GM19099 (cell line): ENCODE data around the gene TYRP1.

Experiments used
- POLR2A ChIP-seq: IDR thresholded peaks from 3 replicates; pipeline ENCODE4 v1.6.1; 2011; ENCODE audit warnings: low read depth; ENCODE audit not compliant: insufficient read length; ENCODE audit errors: extremely low read depth

The TYRP1 gene, protein sequence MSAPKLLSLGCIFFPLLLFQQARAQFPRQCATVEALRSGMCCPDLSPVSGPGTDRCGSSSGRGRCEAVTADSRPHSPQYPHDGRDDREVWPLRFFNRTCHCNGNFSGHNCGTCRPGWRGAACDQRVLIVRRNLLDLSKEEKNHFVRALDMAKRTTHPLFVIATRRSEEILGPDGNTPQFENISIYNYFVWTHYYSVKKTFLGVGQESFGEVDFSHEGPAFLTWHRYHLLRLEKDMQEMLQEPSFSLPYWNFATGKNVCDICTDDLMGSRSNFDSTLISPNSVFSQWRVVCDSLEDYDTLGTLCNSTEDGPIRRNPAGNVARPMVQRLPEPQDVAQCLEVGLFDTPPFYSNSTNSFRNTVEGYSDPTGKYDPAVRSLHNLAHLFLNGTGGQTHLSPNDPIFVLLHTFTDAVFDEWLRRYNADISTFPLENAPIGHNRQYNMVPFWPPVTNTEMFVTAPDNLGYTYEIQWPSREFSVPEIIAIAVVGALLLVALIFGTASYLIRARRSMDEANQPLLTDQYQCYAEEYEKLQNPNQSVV

DNA sequence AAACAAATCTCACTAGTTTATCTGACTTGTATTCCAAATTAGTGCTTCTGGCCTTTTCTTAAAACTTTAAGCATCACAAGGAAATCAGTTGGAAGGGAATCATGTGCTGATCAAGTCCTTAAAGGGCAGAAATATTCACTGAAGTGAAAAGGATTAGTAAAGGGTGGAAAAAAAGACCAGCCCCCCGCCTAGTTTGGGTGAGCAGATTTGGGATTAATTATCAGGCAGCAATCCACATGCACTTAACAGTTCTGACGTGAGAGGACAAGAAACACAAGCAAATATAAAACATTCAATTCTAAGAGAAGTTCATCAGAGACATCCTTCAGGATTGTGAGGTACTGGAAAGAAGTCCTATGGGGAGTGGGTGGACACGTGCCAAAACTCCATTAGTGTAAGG is at the start of gene TYRP1:
Gene TYRP1, plus strand, starts transcription at position 245 of the 400 bp plus-strand sequence. CDS start 612 bp downstream, outside the sequence.
- TF ChIP-seq POLR2A = no peak

DNA sequence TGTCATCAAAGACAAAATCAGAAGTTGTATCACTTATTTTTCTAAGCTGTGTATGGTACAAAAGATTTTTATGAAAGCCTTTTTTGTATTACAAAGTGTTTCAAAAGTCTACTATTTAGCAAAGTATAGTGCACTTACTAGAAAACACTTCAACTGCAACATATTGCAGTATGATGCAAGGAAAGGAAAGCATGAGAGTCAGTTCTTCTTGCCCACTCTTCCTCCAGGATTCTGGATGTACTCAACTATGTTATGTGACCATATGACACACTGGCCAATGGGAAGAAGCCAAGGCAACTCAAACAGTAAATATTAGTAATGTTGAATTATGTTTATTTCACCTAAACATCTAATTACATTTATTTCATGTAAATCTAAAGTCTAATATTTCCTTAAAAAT is 49.5 kb upstream of the TYRP1 start:
- no peak for TF ChIP-seq POLR2A

DNA sequence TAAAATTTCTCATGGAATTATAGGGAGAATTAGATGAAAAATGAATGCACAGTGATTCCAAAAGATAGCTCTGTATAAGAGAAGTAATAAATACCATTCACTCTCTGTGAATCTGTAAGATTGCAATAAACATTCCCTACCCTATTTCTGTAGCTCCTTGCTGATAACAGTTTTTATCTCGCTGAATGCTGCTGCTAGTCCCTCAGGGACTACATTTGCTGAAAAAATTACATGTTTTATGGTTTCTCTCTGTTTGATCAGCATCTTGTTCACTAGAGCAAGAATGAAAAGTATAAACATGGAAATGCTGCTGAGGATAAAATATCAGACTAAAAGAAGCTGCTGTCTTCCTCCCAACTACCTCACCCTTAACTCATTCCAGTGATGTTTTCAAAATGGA is 44.3 kb upstream of the TYRP1 start:
- no peak for TF ChIP-seq POLR2A

DNA sequence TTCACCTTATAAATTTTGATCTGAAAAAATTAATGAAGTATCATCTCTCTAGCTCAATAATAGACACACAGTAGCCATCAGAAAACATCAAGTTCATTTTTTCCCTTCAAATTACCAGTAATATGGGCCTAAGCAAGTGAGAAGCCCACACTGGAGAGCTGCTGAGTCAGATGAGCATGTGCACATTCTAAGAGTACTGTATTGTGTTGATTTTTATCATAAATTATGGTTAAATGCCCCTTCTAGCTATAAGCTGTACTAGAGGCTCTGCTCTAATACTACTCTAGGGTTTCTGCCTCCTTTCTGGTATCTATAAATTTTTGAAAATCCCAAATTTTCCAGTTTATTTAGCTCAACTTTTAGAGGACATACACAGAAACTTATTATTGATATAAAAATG is 42.1 kb upstream of the TYRP1 start:
- TF ChIP-seq POLR2A = no peak

DNA sequence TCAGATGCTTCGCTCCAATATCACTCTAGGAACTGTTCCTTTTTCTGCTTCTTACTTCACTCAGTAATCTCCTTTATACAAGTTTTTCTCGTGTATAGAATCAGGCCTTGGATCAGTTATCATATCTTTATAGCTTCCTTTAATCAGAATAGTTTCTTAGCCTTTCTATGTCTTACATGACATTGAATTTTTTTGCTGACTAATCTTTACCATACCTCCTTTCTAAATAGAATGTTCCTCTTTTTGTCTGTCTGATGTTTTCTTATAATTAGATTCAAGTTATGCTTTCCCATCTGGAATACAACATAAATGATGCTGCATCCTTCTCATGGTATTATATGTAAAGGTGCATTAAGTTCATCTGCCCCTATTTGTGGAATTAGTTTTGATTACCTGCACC is 40.2 kb upstream of the TYRP1 start:
- TF ChIP-seq POLR2A = no peak

DNA sequence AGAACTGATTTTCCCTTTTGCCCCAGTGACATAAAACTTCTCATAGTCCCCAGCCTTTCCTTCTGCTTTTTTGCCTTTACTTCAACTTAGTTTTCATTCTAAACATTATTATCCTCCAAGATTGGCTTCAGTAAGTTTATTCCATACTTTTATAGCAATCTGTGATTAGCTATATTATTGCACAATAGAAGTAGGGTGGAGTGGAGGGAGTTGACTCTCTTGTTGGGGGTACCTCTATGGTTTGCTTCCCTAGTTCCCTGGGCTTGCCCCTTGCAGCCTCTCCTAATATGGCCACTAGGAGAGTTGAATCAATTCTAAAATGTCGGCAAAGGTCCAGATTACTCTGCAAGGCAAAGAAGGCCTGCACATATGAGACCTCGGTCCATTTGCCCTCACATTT is 36.4 kb upstream of the TYRP1 start:
- TF ChIP-seq POLR2A = no peak

DNA sequence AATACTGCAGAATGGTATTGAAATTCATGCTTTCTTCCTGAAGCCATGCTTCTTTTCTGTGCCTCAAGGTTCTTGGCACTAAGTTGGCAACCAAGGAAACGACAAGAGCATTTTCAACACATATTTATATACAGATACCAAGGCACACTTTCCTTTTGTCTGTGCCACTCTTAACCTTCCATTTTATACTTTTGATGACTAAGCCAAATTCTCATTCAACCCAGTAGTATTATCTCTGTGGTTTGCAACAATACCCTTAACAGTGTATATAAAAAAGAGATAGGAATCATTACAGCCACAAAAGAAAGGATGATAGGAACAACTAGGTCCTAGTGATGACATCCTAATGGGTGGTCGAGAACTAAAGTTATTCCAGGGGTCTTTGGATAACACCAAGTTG is 36.0 kb upstream of the TYRP1 start:
- no peak for TF ChIP-seq POLR2A

DNA sequence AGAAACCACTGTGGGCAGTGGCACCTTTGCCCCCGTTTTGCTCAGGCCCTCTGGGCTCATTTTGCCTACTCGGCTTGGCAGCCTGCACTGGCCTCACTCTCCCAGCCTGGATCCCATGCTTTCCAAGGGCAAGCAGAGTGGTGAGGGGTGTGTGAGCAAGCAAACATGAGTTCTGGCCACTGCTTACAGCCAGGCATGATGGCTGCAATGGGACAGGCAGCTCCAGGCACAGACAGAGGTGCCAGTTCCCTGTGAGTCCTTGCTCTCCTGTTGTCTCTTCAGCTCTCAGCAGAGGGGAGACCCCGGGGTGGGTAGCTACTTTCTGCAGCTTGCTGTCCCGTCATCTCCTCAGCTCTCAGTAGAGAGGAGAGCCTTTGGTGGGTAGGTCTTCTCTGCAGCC is 35.2 kb upstream of the TYRP1 start:
- TF ChIP-seq POLR2A = no peak

DNA sequence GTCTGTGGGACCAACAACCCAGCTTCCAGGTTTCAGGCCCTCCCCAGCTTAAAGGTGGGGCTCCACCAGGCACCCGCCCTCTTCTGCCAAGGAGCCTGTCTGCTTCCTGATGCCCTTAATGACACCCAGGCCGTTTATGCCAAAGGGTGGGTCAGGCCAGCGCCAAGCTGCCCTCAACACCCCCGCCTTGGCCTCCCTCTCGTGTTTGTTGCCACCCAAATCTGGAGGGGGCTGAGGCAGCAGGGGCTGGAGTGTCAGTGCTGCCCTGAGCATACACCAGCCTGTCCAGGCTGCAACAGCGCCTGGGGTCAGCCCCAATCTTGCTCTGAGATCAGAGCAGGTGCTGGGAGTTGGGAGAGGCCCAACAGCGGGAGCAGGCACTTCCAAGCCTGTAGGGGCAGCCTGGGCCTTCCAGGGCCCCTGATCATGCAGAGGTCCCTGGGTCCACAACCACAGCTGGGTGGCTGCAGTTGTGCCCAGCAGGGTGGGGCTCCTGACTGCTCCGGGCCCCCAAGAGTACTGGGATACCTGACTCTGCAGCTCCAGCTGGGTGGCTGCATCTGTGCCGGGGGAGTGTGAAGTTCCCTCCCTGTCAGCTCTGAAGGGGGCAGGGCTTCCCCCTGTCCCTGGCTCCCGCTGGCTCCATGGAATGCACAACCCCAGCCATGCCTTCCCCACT is 34.5 kb upstream of the TYRP1 start:
- no peak for TF ChIP-seq POLR2A

DNA sequence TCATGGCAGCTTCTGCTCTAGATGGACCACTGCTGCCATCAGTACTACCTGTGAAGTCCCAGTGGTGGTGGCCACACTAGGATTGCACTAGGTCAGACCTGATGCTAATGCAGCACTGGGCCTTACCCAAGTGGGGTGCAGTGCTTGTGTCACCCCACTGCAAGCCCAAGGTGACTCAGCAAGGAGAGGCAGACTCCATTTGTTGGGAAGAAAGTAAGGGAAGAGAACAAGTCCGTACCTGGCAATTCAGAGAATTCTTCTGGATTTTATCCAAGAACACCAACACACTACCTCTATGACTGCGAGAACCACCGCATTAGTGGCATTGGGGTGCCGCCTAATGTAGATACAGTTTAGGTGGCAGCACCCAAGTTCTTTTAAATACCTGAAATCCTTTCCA is 34.0 kb upstream of the TYRP1 start:
- TF ChIP-seq POLR2A = no peak

DNA sequence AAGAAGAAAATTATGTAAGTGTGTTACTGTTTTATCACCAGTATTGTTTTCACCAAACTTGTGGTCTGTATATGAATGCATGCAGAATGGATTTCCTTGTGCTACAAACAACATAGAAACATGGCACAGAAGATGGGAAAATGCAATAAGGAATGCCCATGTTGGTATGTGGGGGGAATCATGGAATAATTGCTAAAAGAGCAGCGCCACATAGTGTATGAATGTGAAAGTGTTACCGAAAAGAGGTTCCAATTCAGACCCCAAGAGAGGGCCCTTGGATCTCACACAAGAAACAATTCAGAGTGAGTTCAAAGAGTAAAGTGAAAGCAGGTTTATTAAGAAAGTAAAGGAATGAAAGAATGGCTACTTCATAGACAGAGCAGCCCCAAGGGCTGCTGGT is 26.4 kb upstream of the TYRP1 start:
- TF ChIP-seq POLR2A = no peak

DNA sequence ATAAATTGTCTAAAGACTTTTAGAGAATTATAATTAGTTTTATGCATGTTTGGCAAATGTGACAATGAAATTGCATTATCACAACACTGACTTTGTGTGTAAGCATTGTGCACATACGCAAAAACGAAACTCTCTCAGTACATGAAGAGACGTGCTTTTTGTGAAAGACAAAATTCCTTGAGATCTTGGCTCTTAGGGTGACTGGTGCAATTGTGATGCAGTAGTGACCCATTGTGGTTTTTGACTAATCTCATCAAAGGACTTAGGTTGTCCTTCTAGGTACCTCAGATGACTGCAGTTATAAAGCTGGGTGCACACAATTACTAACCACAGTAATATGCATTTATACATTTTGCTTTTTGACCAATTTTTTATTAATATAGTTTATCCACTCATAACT is 25.3 kb upstream of the TYRP1 start:
- no peak for TF ChIP-seq POLR2A

DNA sequence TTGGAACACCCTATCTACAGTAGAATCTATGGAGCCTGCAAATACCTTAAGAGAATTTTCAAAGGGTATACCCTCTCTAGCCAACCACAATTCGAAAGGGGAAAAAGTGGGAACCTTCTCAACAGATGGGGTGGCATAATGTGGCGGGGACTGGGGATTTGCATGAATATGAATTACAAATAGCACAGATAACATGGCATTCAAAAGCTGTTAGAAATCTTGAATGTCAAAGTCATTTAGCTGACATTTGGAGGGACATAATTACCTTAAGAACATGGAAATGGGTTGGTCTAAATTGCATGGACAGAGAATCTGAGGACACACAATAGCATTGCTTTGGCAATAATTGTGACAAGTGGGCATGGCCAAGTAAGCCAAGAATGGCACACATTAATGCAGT is 23.2 kb upstream of the TYRP1 start:
- TF ChIP-seq POLR2A = no peak

DNA sequence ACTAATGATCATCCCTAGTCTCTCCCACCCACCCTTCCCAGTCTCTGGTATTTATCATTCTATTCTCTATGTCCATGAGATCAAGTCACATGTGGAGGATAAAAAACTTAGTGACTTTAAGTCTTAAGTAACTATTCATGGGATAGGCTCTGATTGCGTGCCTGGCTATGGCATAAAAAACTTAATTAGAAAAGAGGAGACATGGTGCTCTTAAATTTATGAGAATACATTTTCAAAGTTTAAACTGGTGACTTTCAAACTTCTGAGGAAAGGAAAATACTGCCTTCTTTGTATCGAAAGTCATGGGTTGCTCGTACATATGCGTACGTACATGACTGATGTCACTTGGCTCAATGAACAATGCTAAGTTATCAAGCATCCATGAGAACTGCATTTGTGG is 18.2 kb upstream of the TYRP1 start:
- TF ChIP-seq POLR2A = no peak

DNA sequence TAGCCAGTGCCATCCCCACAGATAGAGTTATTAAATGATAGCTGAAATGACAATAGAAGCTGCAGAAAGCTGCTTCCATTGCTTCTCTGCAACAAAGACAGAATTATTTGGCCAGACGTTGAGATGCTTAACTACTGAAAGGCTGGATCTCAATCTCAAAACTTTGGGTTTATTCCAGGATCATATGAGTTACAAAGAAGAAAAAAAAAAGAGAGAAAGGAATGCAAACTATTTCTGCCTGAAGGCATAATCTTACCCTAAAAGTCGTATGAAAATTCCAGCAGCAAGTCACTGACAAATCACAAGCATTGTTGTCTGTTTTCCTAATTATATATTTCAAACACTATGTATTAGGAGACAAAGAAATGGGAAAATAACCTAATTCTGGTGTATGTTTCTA is 12.8 kb upstream of the TYRP1 start:
- no peak for TF ChIP-seq POLR2A

DNA sequence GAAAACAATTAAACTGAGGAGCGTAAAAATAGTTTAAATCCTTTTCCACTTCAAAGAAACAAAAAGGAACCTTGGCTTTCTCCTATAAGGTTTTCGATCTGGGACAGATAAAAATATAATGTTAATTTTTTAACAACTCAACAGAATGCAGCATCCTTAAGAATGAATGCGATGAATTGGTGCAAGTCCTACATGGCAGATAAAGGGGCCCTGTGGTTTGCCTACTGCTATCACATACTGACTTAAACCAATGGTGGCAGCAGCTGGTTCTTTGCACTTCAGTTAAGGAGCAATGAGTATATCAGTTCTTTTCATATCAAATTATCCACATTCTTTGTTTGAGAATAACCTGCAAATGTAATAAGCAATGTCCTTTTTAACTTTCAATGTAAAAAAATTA is 12.4 kb upstream of the TYRP1 start:
- no peak for TF ChIP-seq POLR2A
